Gastroesophageal sphincter (tissue), 4 donors: ENCODE data around the gene FMN2. TPM values are rescaled to one million over a fixed set of nuclear protein-coding genes. Genes with fewer than 3 reads are reported as not detected.

Experiments used
- ATAC-seq: fragments of 150-250 bp; one replicate; pipeline ENCODE4 v1.9.1; 2016; ENCODE audit warnings: mild to moderate bottlenecking, moderate library complexity
- H3K27ac ChIP-seq, 4 donors: fragments of 200-600 bp; sonication (generic) in 3 of 4; 1 replicate in 3 of 4; 2 replicates in 1 of 4; pipeline ENCODE4 v1.5.1; 2016 to 2019
- H3K27me3 ChIP-seq: fragments of 200-600 bp; sonication (generic); one replicate; pipeline ENCODE4 v1.5.1; 2019
- H3K36me3 ChIP-seq, 2 donors: fragments of 200-600 bp; sonication (generic); one replicate each; pipeline ENCODE4 v1.5.1; 2019; ENCODE audit warnings: control low read depth in 1 of 2
- H3K4me1 ChIP-seq, 3 donors: fragments of 200-600 bp; sonication (generic); 1 replicate in 2 of 3; 2 replicates in 1 of 3; pipeline ENCODE4 v1.5.1; 2016 to 2019; ENCODE audit warnings: control low read depth in 2 of 3
- H3K4me3 ChIP-seq, 2 donors: fragments of 200-600 bp; sonication (generic); one replicate each; pipeline ENCODE4 v1.5.1; 2019; ENCODE audit warnings: mild to moderate bottlenecking in 1 of 2, moderate library complexity in 1 of 2
- H3K9me3 ChIP-seq, 3 donors: fragments of 200-600 bp; sonication (generic); one replicate each; pipeline ENCODE4 v1.5.1; 2017 to 2019; ENCODE audit warnings: control low read depth in 2 of 3
- EP300 ChIP-seq: sonication (generic); formaldehyde crosslinking; IDR thresholded peaks from one replicate; pipeline ENCODE4 v1.6.1; 2017; ENCODE audit warnings: antibody characterized with exemption, mild to moderate bottlenecking
- POLR2A ChIP-seq, 2 donors: fragments of 450-650 bp; IDR thresholded peaks; one replicate each; pipeline ENCODE4 v1.6.1; 2017; ENCODE audit warnings: antibody characterized with exemption in 2 of 2, mild to moderate bottlenecking in 2 of 2, moderate library complexity in 1 of 2
- POLR2AphosphoS5 ChIP-seq: sonication (generic); formaldehyde crosslinking; IDR thresholded peaks from one replicate; pipeline ENCODE4 v1.6.1; 2017; ENCODE audit warnings: antibody characterized with exemption
- WGBS, 2 donors: methylation state at CpG; one replicate each; pipeline ENCODE4 v1.1.5; 2018; ENCODE audit warnings: low coverage in 1 of 2; 5-methylcytosine and 5-hydroxymethylcytosine counted together
- total RNA-seq, 4 donors: library from RNA; depleted of rRNA; stranded (reverse); fragments of >200 nt; gene quantifications; one replicate each; pipeline ENCODE4 v1.1.0, GENCODE V29; 2016
- TF ChIP-seq, protein P1 (sequence below), 4 experiments: fragments of 200-600 bp in 2 of 4; fragments of 450-650 bp in 2 of 4; sonication (generic) in 1 of 4; IDR thresholded peaks; one replicate each; pipeline ENCODE4 v1.5.1; 2017 to 2019; ENCODE audit warnings: antibody characterized with exemption in 4 of 4, mild to moderate bottlenecking in 2 of 4, moderate library complexity in 2 of 4

The FMN2 gene
- total RNA-seq, 4 donors from 2014 or later: 0.27 to 8.6 (median 2.7) TPM

DNA sequence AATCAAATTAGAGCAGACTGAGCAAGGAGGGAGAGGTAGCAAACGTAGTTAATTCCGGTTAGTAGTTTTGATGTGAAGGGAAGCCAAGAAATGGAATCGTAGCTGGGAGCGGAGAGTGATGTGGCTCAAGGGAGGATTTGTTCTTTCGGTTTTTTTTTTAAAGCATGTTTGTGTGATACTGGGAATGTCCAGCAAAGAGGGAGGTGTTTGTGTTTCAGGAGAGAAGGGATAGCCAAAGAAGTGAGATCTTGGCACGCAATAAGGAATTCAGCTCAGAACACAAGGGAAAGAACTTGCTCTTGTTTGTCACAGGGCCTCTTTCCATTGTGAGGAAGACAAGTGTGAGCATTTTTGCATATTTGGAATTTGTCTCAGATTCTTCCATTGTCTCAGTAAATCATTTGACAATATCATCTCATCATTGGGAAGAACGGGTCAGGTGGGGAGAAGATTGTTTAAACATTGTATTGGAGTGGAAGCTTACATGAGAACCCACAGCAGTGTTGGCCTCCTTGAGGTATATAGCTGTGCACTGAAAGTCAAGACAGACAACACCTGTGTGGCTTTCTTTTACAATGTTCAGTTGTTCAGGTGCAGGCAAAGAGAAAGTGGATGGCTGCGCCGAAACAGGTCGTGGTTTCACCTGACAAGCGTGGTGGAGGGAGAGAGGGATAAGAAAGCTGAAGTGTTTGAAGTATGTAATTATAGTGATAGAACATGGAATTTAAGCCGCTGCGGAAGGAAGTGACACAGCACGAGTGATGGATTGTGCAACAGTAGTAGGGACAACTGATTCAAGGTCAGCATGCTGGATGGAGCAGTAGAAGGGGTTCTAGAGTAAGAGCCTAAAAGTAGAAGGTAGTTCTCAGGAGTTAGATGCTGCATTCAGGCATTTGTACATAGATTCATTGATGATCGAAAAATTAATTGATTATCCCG is 25.4 kb downstream of the FMN2 start:
- no peaks in the 10 kb centered on the region for H3K27me3 ChIP-seq
- H3K9me3 ChIP-seq: no peaks in the 10 kb centered on the region
- H3K4me1 ChIP-seq: no peaks in the 10 kb centered on the region
- TF ChIP-seq POLR2A (IDR thresholded peaks at IDR 0.05) (no peak), POLR2AphosphoS5 (no peak), EP300 (no peak)
- TF ChIP-seq, protein P1, sequence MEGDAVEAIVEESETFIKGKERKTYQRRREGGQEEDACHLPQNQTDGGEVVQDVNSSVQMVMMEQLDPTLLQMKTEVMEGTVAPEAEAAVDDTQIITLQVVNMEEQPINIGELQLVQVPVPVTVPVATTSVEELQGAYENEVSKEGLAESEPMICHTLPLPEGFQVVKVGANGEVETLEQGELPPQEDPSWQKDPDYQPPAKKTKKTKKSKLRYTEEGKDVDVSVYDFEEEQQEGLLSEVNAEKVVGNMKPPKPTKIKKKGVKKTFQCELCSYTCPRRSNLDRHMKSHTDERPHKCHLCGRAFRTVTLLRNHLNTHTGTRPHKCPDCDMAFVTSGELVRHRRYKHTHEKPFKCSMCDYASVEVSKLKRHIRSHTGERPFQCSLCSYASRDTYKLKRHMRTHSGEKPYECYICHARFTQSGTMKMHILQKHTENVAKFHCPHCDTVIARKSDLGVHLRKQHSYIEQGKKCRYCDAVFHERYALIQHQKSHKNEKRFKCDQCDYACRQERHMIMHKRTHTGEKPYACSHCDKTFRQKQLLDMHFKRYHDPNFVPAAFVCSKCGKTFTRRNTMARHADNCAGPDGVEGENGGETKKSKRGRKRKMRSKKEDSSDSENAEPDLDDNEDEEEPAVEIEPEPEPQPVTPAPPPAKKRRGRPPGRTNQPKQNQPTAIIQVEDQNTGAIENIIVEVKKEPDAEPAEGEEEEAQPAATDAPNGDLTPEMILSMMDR (IDR thresholded peaks at IDR 0.05): no peak
- 75 to 92% methylated on average over 15 of the region's 16 CpGs for WGBS, 2 donors
- ATAC-seq: no peak
- no peak overlapping the region for H3K27ac ChIP-seq
- no peaks in the 10 kb centered on the region for H3K36me3 ChIP-seq
- H3K4me3 ChIP-seq: no peak overlapping the region

DNA sequence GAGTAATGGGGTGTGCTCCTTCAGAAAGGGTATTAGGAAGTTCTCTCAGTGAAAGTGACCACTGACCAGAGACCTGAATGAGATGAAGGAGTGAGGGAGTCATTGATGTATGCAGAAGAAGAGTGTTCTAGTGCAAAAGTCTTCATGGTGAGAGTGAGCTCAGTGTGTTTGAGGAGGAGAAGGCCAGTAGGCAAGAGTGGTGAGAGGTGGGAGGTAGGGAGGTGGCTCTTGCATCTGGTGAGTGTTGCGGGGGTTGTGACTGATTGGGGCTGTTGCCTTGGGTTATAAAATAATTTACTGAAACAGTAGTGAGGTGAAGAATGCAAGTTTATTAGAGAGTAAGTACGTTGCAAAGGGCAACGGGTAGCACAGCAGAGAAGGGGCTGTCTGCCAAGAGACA is 26.2 kb downstream of the FMN2 start:
- TF ChIP-seq, protein P1 (IDR thresholded peaks at IDR 0.05): no peak
- TF ChIP-seq EP300: no peak
- no peak for TF ChIP-seq POLR2AphosphoS5
- TF ChIP-seq POLR2A (IDR thresholded peaks at IDR 0.05): no peak
- no peak overlapping the region for H3K27ac ChIP-seq

DNA sequence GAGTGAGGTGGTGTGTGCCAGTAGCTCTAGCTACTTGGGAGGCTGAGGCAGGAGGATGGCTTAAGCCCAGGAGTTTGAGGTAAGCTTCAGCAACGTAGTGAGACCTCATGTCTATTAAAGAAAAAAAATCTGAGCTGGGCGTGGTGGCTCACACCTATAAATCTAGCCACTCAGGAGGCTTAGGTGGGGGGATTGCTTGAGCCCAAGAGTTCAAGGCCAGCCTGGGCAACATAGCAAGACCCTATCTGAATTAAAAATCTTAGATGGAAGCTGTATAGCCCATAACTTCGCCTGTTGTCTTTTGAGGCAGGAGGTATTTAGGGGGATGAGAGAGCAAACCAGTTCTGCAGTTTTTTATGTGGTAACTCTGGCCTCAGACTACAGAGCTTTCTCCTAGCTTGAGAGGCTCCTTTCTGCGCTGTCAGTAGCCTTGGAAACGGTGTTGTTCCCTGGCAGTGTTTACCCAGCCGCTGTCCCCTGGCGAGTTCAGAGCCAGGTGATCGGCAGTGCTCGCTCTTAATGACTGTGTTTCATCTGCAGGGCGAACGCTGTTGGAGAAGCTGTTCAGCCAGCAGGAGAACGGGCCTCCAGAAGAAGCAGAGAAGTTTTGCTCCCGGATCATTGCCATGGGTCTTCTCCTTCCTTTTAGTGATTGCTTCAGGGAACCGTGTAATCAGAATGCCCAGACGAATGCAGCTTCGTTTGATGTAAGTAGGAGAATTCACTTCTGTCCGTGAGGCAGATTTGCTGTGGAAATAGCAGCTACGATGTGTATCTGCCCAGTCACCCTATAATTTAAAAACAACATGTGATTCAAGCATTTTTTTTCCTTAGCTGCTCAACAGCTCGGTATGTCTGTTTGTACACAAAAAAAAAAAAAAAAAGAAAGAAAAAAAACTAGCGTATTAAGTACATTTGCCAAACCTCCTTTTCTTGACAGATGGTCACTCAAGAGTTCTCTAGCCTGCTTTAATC is 31.2 kb downstream of the FMN2 start:
- Histone ChIP-seq H3K4me3 (no peak overlapping the region), H3K27me3 (no peaks in the 10 kb centered on the region), H3K36me3 (no peaks in the 10 kb centered on the region), H3K9me3 (no peaks in the 10 kb centered on the region), H3K27ac (no peak overlapping the region), H3K4me1 (no peaks in the 10 kb centered on the region)
- no peak for ATAC-seq
- TF ChIP-seq, protein P1 (IDR thresholded peaks at IDR 0.05): no peak
- TF ChIP-seq POLR2A (IDR thresholded peaks at IDR 0.05) (no peak), POLR2AphosphoS5 (no peak), EP300 (no peak)
- WGBS, 2 donors: 56 to 62% methylated on average over 9 to 14 of the region's 20 CpGs

More for the DNA sequence above, 26.2 kb downstream of the FMN2 start:
- H3K4me1 ChIP-seq: no peaks in the 10 kb centered on the region
- H3K27me3 ChIP-seq: no peaks in the 10 kb centered on the region
- H3K36me3 ChIP-seq: no peaks in the 10 kb centered on the region
- no peaks in the 10 kb centered on the region for H3K9me3 ChIP-seq
- no peak for ATAC-seq
- H3K4me3 ChIP-seq: no peak overlapping the region
- WGBS, 2 donors: 76 to 81% methylated on average over 2 to 3 of the region's 3 CpGs

DNA sequence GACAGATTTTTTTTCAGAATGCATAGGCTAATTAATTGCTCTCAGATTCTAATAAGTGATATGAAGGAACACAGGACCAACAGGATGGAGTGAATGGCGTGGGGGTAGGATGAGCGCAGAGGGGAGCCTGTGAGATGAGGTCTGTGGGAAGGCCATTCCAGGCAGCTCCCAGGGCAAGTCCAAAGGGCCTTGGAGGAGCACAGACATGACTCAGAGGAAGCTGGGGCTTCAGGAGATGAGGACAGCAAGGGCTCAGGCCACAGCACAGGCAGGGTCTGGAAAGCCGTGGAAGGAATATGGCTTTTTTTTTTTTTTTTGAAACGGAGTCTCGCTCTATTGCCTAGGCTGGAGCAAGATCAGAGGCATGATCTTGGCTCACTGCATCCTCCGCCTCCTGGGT is 35.1 kb downstream of the FMN2 start:
- TF ChIP-seq, protein P1 (IDR thresholded peaks at IDR 0.05): no peak
- TF ChIP-seq EP300 (no peak), POLR2AphosphoS5 (no peak), POLR2A (IDR thresholded peaks at IDR 0.05) (no peak)
- no peaks in the 10 kb centered on the region for H3K4me1 ChIP-seq
- no peaks in the 10 kb centered on the region for H3K36me3 ChIP-seq
- H3K27me3 ChIP-seq: no peaks in the 10 kb centered on the region
- no peaks in the 10 kb centered on the region for H3K9me3 ChIP-seq
- WGBS, 2 donors: 97 to 100% methylated on average over 5 to 6 of the region's 6 CpGs
- no peak for ATAC-seq
- no peak overlapping the region for H3K4me3 ChIP-seq
- H3K27ac ChIP-seq: no peak overlapping the region
